Measurements from ENCODE around the gene FERMT1.

DNA sequence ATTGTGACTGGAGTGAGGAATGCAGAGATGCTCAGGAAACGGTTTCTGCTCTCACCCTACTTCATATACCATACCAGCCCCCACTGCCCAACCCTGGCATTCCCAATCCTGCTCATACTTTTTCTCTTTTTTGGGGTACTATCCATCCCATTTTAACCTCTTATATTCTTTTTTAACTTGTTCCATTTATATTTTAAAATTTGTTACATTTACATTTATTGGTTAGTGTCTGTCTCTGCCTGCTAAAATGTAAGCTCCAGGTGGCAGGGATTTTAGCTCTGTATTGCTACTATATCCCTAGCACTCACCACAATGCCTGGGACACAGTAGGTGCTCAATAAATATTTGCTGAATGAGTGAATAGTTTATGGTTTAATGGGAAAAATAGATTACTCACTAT lies 8.1 kb downstream of the FERMT1 start:
- TF ChIP-seq, protein P1, sequence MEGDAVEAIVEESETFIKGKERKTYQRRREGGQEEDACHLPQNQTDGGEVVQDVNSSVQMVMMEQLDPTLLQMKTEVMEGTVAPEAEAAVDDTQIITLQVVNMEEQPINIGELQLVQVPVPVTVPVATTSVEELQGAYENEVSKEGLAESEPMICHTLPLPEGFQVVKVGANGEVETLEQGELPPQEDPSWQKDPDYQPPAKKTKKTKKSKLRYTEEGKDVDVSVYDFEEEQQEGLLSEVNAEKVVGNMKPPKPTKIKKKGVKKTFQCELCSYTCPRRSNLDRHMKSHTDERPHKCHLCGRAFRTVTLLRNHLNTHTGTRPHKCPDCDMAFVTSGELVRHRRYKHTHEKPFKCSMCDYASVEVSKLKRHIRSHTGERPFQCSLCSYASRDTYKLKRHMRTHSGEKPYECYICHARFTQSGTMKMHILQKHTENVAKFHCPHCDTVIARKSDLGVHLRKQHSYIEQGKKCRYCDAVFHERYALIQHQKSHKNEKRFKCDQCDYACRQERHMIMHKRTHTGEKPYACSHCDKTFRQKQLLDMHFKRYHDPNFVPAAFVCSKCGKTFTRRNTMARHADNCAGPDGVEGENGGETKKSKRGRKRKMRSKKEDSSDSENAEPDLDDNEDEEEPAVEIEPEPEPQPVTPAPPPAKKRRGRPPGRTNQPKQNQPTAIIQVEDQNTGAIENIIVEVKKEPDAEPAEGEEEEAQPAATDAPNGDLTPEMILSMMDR (IDR thresholded peaks at IDR 0.05; ENCODE audit: insufficient read depth, low read length): no peak
- TF ChIP-seq, protein P2, sequence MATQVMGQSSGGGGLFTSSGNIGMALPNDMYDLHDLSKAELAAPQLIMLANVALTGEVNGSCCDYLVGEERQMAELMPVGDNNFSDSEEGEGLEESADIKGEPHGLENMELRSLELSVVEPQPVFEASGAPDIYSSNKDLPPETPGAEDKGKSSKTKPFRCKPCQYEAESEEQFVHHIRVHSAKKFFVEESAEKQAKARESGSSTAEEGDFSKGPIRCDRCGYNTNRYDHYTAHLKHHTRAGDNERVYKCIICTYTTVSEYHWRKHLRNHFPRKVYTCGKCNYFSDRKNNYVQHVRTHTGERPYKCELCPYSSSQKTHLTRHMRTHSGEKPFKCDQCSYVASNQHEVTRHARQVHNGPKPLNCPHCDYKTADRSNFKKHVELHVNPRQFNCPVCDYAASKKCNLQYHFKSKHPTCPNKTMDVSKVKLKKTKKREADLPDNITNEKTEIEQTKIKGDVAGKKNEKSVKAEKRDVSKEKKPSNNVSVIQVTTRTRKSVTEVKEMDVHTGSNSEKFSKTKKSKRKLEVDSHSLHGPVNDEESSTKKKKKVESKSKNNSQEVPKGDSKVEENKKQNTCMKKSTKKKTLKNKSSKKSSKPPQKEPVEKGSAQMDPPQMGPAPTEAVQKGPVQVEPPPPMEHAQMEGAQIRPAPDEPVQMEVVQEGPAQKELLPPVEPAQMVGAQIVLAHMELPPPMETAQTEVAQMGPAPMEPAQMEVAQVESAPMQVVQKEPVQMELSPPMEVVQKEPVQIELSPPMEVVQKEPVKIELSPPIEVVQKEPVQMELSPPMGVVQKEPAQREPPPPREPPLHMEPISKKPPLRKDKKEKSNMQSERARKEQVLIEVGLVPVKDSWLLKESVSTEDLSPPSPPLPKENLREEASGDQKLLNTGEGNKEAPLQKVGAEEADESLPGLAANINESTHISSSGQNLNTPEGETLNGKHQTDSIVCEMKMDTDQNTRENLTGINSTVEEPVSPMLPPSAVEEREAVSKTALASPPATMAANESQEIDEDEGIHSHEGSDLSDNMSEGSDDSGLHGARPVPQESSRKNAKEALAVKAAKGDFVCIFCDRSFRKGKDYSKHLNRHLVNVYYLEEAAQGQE (IDR thresholded peaks at IDR 0.05; ENCODE audit: insufficient replicate concordance, low read depth): no peak

All from HL-60 (cell line).